Thymus (tissue), 14 donors: ENCODE results near the gene CXXC5. TPM values are rescaled to one million over a fixed set of nuclear protein-coding genes. Genes with fewer than 3 reads are reported as not detected.
"Not testable (repeated sequence)": the region's sequence is repeated elsewhere in the genome, so short reads cannot be mapped to it uniquely, and the experiment has no call there.

Source experiments
- DNase-seq, 9 donors: peaks; one replicate each; pipeline ENCODE4 v3.0.0-alpha.2; 2013; ENCODE audit warnings: low spot score in 9 of 9, low read depth in 6 of 9, missing footprints in 1 of 9
- H3K27ac ChIP-seq, 2 donors: one replicate each; pipeline ENCODE4 v1.5.1; 2013; ENCODE audit warnings: control low read depth in 1 of 2, low read depth in 1 of 2, low read length in 1 of 2, mild to moderate bottlenecking in 1 of 2, moderate library complexity in 1 of 2
- H3K27me3 ChIP-seq, 2 donors: one replicate each; pipeline ENCODE4 v1.5.1; 2013; ENCODE audit warnings: low read length in 1 of 2; ENCODE audit not compliant: control insufficient read depth in 2 of 2, insufficient read depth in 1 of 2
- H3K36me3 ChIP-seq, 2 donors: one replicate each; pipeline ENCODE4 v1.5.1; 2013; ENCODE audit warnings: low read length in 1 of 2, mild to moderate bottlenecking in 1 of 2, moderate library complexity in 1 of 2; ENCODE audit not compliant: control insufficient read depth in 2 of 2, insufficient read depth in 2 of 2
- H3K4me1 ChIP-seq, 2 donors: one replicate each; pipeline ENCODE4 v1.5.1; 2013; ENCODE audit warnings: low read length in 2 of 2; ENCODE audit not compliant: control insufficient read depth in 2 of 2, insufficient read depth in 2 of 2
- H3K4me3 ChIP-seq, 2 donors: one replicate each; pipeline ENCODE4 v1.5.1; 2013; ENCODE audit warnings: low read length in 2 of 2, control low read depth in 1 of 2, mild to moderate bottlenecking in 1 of 2
- H3K9me3 ChIP-seq, 2 donors: one replicate each; pipeline ENCODE4 v1.5.1; 2013; ENCODE audit warnings: low read length in 1 of 2, mild to moderate bottlenecking in 1 of 2; ENCODE audit not compliant: control insufficient read depth in 2 of 2, insufficient read depth in 1 of 2
- WGBS: extraction: QIAGEN DNeasy Blood & Tissue Kit; methylation state at CpG from one replicate; pipeline ENCODE4 v1.1.7; 2013; 5-methylcytosine and 5-hydroxymethylcytosine counted together
- long read RNA-seq, 10 donors: transcript quantifications; one replicate each; lab custom pipeline, GENCODE V29; 2026
- polyA plus RNA-seq: library from polyadenylated mRNA; stranded (reverse); fragments of 200-250 nt; gene quantifications from one replicate; pipeline ENCODE4 v1.2.3, GENCODE V29; 2013
- total RNA-seq: library from RNA; stranded (reverse); fragments of 120-200 nt; gene quantifications from one replicate; pipeline ENCODE4 v1.2.4, GENCODE V29; 2013
- donor health status: healthy.

The CXXC5 gene
- total RNA-seq (73.2 TPM), polyA plus RNA-seq (47.9 TPM)
- long read RNA-seq, donor 1, partial matches to known transcripts: 0 of 2 reads
- long read RNA-seq, donor 1, other reads (novel, unspliced or antisense): 0 of 2 reads
- long read RNA-seq, donor 2: 0 reads
- long read RNA-seq, donor 3, transcript CXXC5-201 (3 exons, 2,658 nt): major isoform, 34 of 65 reads
- long read RNA-seq, donor 3, transcript CXXC5-211 (3 exons, 1,892 nt): minor isoform, 12 of 65 reads
- long read RNA-seq, donor 3, partial matches to known transcripts: 16 of 65 reads
- long read RNA-seq, donor 3, other reads (novel, unspliced or antisense): 0 of 65 reads
- long read RNA-seq, donor 4, transcript CXXC5-211 (3 exons, 1,892 nt): minor isoform, 5 of 33 reads
- long read RNA-seq, donor 4, transcript CXXC5-201 (3 exons, 2,658 nt): major isoform, 14 of 33 reads
- long read RNA-seq, donor 4, partial matches to known transcripts: 10 of 33 reads
- long read RNA-seq, donor 4, other reads (novel, unspliced or antisense): 0 of 33 reads
- long read RNA-seq, donor 5, transcript CXXC5-206 (2 exons, 777 nt): minor isoform, 6 of 64 reads
- long read RNA-seq, donor 5, transcript CXXC5-201 (3 exons, 2,658 nt): major isoform, 26 of 64 reads
- long read RNA-seq, donor 5, transcript CXXC5-211 (3 exons, 1,892 nt): minor isoform, 18 of 64 reads
- long read RNA-seq, donor 5, partial matches to known transcripts: 13 of 64 reads
- long read RNA-seq, donor 5, other reads (novel, unspliced or antisense): 0 of 64 reads
- long read RNA-seq, donor 6, transcript CXXC5-211 (3 exons, 1,892 nt): minor isoform, 9 of 45 reads
- long read RNA-seq, donor 6, transcript CXXC5-201 (3 exons, 2,658 nt): major isoform, 25 of 45 reads
- long read RNA-seq, donor 6, partial matches to known transcripts: 8 of 45 reads
- long read RNA-seq, donor 6, other reads (novel, unspliced or antisense): 0 of 45 reads
- long read RNA-seq, donor 7, transcript CXXC5-206 (2 exons, 777 nt): minor isoform, 6 of 24 reads
- long read RNA-seq, donor 7, transcript CXXC5-201 (3 exons, 2,658 nt): major isoform, 7 of 24 reads
- long read RNA-seq, donor 7, partial matches to known transcripts: 9 of 24 reads
- long read RNA-seq, donor 7, other reads (novel, unspliced or antisense): 0 of 24 reads
- long read RNA-seq, donor 8, transcript CXXC5-211 (3 exons, 1,892 nt): minor isoform, 5 of 25 reads
- long read RNA-seq, donor 8, transcript CXXC5-201 (3 exons, 2,658 nt): major isoform, 11 of 25 reads
- long read RNA-seq, donor 8, partial matches to known transcripts: 6 of 25 reads
- long read RNA-seq, donor 8, other reads (novel, unspliced or antisense): 0 of 25 reads
- long read RNA-seq, donor 9, transcript CXXC5-211 (3 exons, 1,892 nt): minor isoform, 6 of 24 reads
- long read RNA-seq, donor 9, transcript CXXC5-201 (3 exons, 2,658 nt): major isoform, 15 of 24 reads
- long read RNA-seq, donor 9, partial matches to known transcripts: 0 of 24 reads
- long read RNA-seq, donor 9, other reads (novel, unspliced or antisense): 0 of 24 reads
- long read RNA-seq, donor 10, transcript CXXC5-201 (3 exons, 2,658 nt): major isoform, 30 of 58 reads
- long read RNA-seq, donor 10, transcript CXXC5-211 (3 exons, 1,892 nt): minor isoform, 6 of 58 reads
- long read RNA-seq, donor 10, partial matches to known transcripts: 18 of 58 reads
- long read RNA-seq, donor 10, other reads (novel, unspliced or antisense): 0 of 58 reads

GRCh38 chr5:139648205-139649081, at the start of gene CXXC5:
TSS of gene CXXC5 (plus strand) at chr5:139648349. CDS start at chr5:139680524, 32,175 bp downstream.
- peaks cover 3 to 23% of the 10 kb centered on the region in 2 donors for H3K27me3 ChIP-seq
- H3K9me3 ChIP-seq: no peaks in the 10 kb centered on the region
- peaks cover 41 to 78% of the 10 kb centered on the region in 2 donors for H3K4me1 ChIP-seq
- no peaks in the 10 kb centered on the region for H3K36me3 ChIP-seq
- under 1% methylated on average over 106 of the region's 106 CpGs for WGBS
- H3K27ac ChIP-seq: peak within 1 kb of the TSS; percentile 81 to 84
- peak in 4 of 9 donors; percentile 74 to 88 (median 80) for DNase-seq
- peak within 1 kb of the TSS; percentile 87 to 93 for H3K4me3 ChIP-seq

- not testable (repeated sequence) for H3K4me1 ChIP-seq, H3K27me3 ChIP-seq, DNase-seq, H3K27ac ChIP-seq, H3K9me3 ChIP-seq, H3K4me3 ChIP-seq
- H3K36me3 ChIP-seq: peaks cover 16 to 42% of the 10 kb centered on the region in 2 donors
- 98% methylated on average over 5 of the region's 5 CpGs for WGBS
These were observed 49.6 kb upstream of the CXXC5 start for GRCh38 chr5:139598601-139598965.

- peaks cover 24 to 48% of the 10 kb centered on the region in 2 donors for H3K36me3 ChIP-seq
- H3K4me1 ChIP-seq: no peaks in the 10 kb centered on the region
- H3K4me3 ChIP-seq: no peak overlapping the region
- WGBS: 86% methylated on average over 7 of the region's 7 CpGs
- H3K9me3 ChIP-seq: no peaks in the 10 kb centered on the region
- DNase-seq: no peak
- no peaks in the 10 kb centered on the region for H3K27me3 ChIP-seq
- H3K27ac ChIP-seq: no peak overlapping the region
These were observed 47.7 kb upstream of the CXXC5 start for GRCh38 chr5:139600336-139600949.

GRCh38 chr5:139601429-139601828, 46.7 kb upstream of the CXXC5 start:
- H3K9me3 ChIP-seq: no peaks in the 10 kb centered on the region
- H3K27me3 ChIP-seq: no peaks in the 10 kb centered on the region
- H3K4me1 ChIP-seq: no peaks in the 10 kb centered on the region
- no peak overlapping the region for H3K4me3 ChIP-seq
- no peak for DNase-seq
- no peak overlapping the region for H3K27ac ChIP-seq
- peaks cover 31 to 54% of the 10 kb centered on the region in 2 donors for H3K36me3 ChIP-seq
- WGBS: 97% methylated on average over 12 of the region's 12 CpGs

- H3K4me1 ChIP-seq, DNase-seq, H3K27ac ChIP-seq, H3K4me3 ChIP-seq, H3K9me3 ChIP-seq, H3K27me3 ChIP-seq: not testable (repeated sequence)
- H3K36me3 ChIP-seq: peaks cover 31 to 54% of the 10 kb centered on the region in 2 donors
- WGBS: 97% methylated on average over 9 of the region's 9 CpGs
These were observed 46.2 kb upstream of the CXXC5 start for GRCh38 chr5:139601948-139602347.

GRCh38 chr5:139605887-139606286, 42.3 kb upstream of the CXXC5 start:
- WGBS: 99% methylated on average over 8 of the region's 8 CpGs
- Histone ChIP-seq H3K9me3 (no peaks in the 10 kb centered on the region), H3K27ac (no peak overlapping the region), H3K4me1 (no peaks in the 10 kb centered on the region), H3K36me3 (peaks cover 31 to 42% of the 10 kb centered on the region in 2 donors), H3K4me3 (no peak overlapping the region), H3K27me3 (no peaks in the 10 kb centered on the region)
- no peak for DNase-seq

GRCh38 chr5:139611703-139612584, 36.2 kb upstream of the CXXC5 start:
- Histone ChIP-seq H3K4me1 (no peaks in the 10 kb centered on the region), H3K4me3 (no peak overlapping the region), H3K9me3 (no peaks in the 10 kb centered on the region), H3K36me3 (peaks cover 8 to 38% of the 10 kb centered on the region in 2 donors), H3K27ac (no peak overlapping the region), H3K27me3 (no peaks in the 10 kb centered on the region)
- 96% methylated on average over 5 of the region's 5 CpGs for WGBS
- no peak for DNase-seq
